H9 (cell line): ENCODE results near the gene LY6G6F. TPM values are rescaled to one million over a fixed set of nuclear protein-coding genes. Genes with fewer than 3 reads are reported as not detected.

Source experiments
- DNase-seq: peaks from one replicate; pipeline ENCODE4 v3.0.0-alpha.2; 2017
- H2AFZ ChIP-seq: one replicate; pipeline ENCODE4 v1.6.1; 2013; ENCODE audit warnings: mild to moderate bottlenecking, low read length, control low read depth, moderate library complexity
- H2AK5ac ChIP-seq: 2 replicates; pipeline ENCODE4 v1.6.1; 2013; ENCODE audit warnings: low read length, control low read depth, mixed read lengths; ENCODE audit not compliant: insufficient read length
- H2BK120ac ChIP-seq: one replicate; pipeline ENCODE4 v1.6.1; 2013; ENCODE audit warnings: low read depth, mild to moderate bottlenecking, low read length, control low read depth, inconsistent platforms; ENCODE audit not compliant: poor library complexity, severe bottlenecking
- H2BK12ac ChIP-seq: 2 replicates; pipeline ENCODE4 v1.6.1; 2013; ENCODE audit warnings: low read length, control low read depth, mixed read lengths, low read depth; ENCODE audit not compliant: insufficient read length
- H2BK15ac ChIP-seq: 2 replicates; pipeline ENCODE4 v1.6.1; 2013; ENCODE audit warnings: low read depth, low read length, control low read depth
- H2BK20ac ChIP-seq: one replicate; pipeline ENCODE4 v1.6.1; 2013; ENCODE audit warnings: low read depth, mild to moderate bottlenecking, low read length, control low read depth, inconsistent platforms; ENCODE audit not compliant: poor library complexity, severe bottlenecking
- H2BK5ac ChIP-seq: 2 replicates; pipeline ENCODE4 v1.6.1; 2013; ENCODE audit warnings: low read length, control low read depth, mixed read lengths; ENCODE audit not compliant: insufficient read length
- H3K14ac ChIP-seq: 2 replicates; pipeline ENCODE4 v1.6.1; 2013; ENCODE audit warnings: low read length, control low read depth; ENCODE audit not compliant: insufficient read depth
- H3K18ac ChIP-seq: 2 replicates; pipeline ENCODE4 v1.6.1; 2013; ENCODE audit warnings: low read depth, mild to moderate bottlenecking, mixed read lengths, low read length, control low read depth; ENCODE audit not compliant: insufficient read length
- H3K23ac ChIP-seq: 2 replicates; pipeline ENCODE4 v1.6.1; 2013; ENCODE audit warnings: low read length, control low read depth, mixed read lengths, low read depth; ENCODE audit not compliant: insufficient read length
- H3K23me2 ChIP-seq: 2 replicates; pipeline ENCODE4 v1.6.1; 2013; ENCODE audit warnings: low read depth, mild to moderate bottlenecking, mixed read lengths, low read length, control low read depth; ENCODE audit not compliant: insufficient read length, poor library complexity, severe bottlenecking
- H3K27ac ChIP-seq: 2 replicates; pipeline ENCODE4 v1.5.1; 2013; ENCODE audit warnings: low read length, control low read depth, mixed read lengths, low read depth; ENCODE audit not compliant: insufficient read length
- H3K27me3 ChIP-seq: 2 replicates; pipeline ENCODE4 v1.6.1; 2013; ENCODE audit warnings: low read length, control low read depth, inconsistent platforms; ENCODE audit not compliant: insufficient read depth
- H3K4ac ChIP-seq: 2 replicates; pipeline ENCODE4 v1.6.1; 2013; ENCODE audit warnings: low read depth, mild to moderate bottlenecking, control low read depth, inconsistent platforms, low read length, moderate library complexity
- H3K4me1 ChIP-seq: 2 replicates; pipeline ENCODE4 v1.6.1; 2013; ENCODE audit warnings: low read length, control low read depth, inconsistent platforms; ENCODE audit not compliant: insufficient read depth
- H3K4me2 ChIP-seq: 2 replicates; pipeline ENCODE4 v1.6.1; 2013; ENCODE audit warnings: low read length, control low read depth, mixed read lengths; ENCODE audit not compliant: insufficient read length, insufficient read depth
- H3K56ac ChIP-seq: 2 replicates; pipeline ENCODE4 v1.6.1; 2013; ENCODE audit warnings: low read depth, mild to moderate bottlenecking, mixed read lengths, low read length, control low read depth; ENCODE audit not compliant: insufficient read length
- H3K79me1 ChIP-seq: 2 replicates; pipeline ENCODE4 v1.6.1; 2013; ENCODE audit warnings: low read depth, mild to moderate bottlenecking, moderate library complexity, low read length, control low read depth, inconsistent platforms; ENCODE audit not compliant: insufficient read depth, poor library complexity, severe bottlenecking
- H3K79me2 ChIP-seq: 2 replicates; pipeline ENCODE4 v1.6.1; 2013; ENCODE audit warnings: low read length, control low read depth, inconsistent platforms; ENCODE audit not compliant: insufficient read depth
- H3K9ac ChIP-seq: 2 replicates; pipeline ENCODE4 v1.6.1; 2013; ENCODE audit warnings: low read length, control low read depth, mixed read lengths; ENCODE audit not compliant: insufficient read length; ENCODE audit errors: extremely low read depth
- H3K9me3 ChIP-seq: one replicate; pipeline ENCODE4 v1.6.1; 2013; ENCODE audit warnings: low read depth, low read length, inconsistent platforms; ENCODE audit not compliant: control insufficient read depth
- H3T11ph ChIP-seq: one replicate; pipeline ENCODE4 v1.6.1; 2013; ENCODE audit warnings: mild to moderate bottlenecking, low read length, control low read depth, inconsistent platforms
- H4K20me1 ChIP-seq: one replicate; pipeline ENCODE4 v1.6.1; 2013; ENCODE audit not compliant: control insufficient read depth, insufficient read length, insufficient read depth
- H4K5ac ChIP-seq: 2 replicates; pipeline ENCODE4 v1.6.1; 2013; ENCODE audit warnings: low read depth, mild to moderate bottlenecking, mixed read lengths, low read length, control low read depth; ENCODE audit not compliant: insufficient read length
- H4K8ac ChIP-seq: replicated peaks from 2 replicates; pipeline ENCODE4 v1.6.1; 2013; ENCODE audit warnings: low read length, control low read depth, mixed read lengths, low read depth; ENCODE audit not compliant: insufficient read length
- H4K91ac ChIP-seq: 2 replicates; pipeline ENCODE4 v1.6.1; 2013; ENCODE audit warnings: low read depth, mild to moderate bottlenecking, moderate library complexity, mixed read lengths, low read length, control low read depth; ENCODE audit not compliant: insufficient read length
- H3K27ac Mint-ChIP-seq, 3 experiments: 2 replicates in 2 of 3; 3 replicates in 1 of 3; pipeline ENCODE4 v1.8.0; 2020 to 2021; ENCODE audit warnings: mixed read lengths in 3 of 3, mild to moderate bottlenecking in 1 of 3, moderate library complexity in 1 of 3
- H3K27me3 Mint-ChIP-seq: 2 replicates; pipeline ENCODE4 v1.8.0; 2021; ENCODE audit warnings: low read depth, mild to moderate bottlenecking, moderate library complexity, mixed read lengths
- H3K36me3 Mint-ChIP-seq, 3 experiments: 2 replicates in 2 of 3; 3 replicates in 1 of 3; pipeline ENCODE4 v1.8.0; 2020 to 2021; ENCODE audit warnings: low read depth in 3 of 3, mixed read lengths in 3 of 3; ENCODE audit not compliant: insufficient read depth in 1 of 3
- H3K4me1 Mint-ChIP-seq, 2 experiments: 2 replicates each; pipeline ENCODE4 v1.8.0; 2020; ENCODE audit warnings: mixed read lengths in 2 of 2
- H3K4me3 Mint-ChIP-seq, 2 experiments: 2 replicates in 1 of 2; 3 replicates in 1 of 2; pipeline ENCODE4 v1.8.0; 2020 to 2021; ENCODE audit warnings: mild to moderate bottlenecking in 2 of 2, mixed read lengths in 2 of 2, moderate library complexity in 1 of 2
- H3K9me3 Mint-ChIP-seq, 2 experiments: 2 replicates in 1 of 2; 3 replicates in 1 of 2; pipeline ENCODE4 v1.8.0; 2020; ENCODE audit warnings: mild to moderate bottlenecking in 2 of 2, mixed read lengths in 2 of 2, moderate library complexity in 1 of 2
- WGBS: extraction: QIAGEN DNeasy Blood & Tissue Kit; methylation state at CpG from one replicate; pipeline ENCODE4 v1.1.7; 2013; ENCODE audit warnings: missing lambda C conversion rate, low lambda C conversion rate, mixed read lengths; ENCODE audit not compliant: insufficient read length; ENCODE audit errors: extremely low coverage; 5-methylcytosine and 5-hydroxymethylcytosine counted together
- total RNA-seq: library from RNA; stranded (reverse); gene quantifications from 2 replicates; pipeline ENCODE4 v1.2.1, GENCODE V29; 2021
- TF ChIP-seq, protein P1 (sequence below): fragments of 200-600 bp; sonication (generic); conservative IDR thresholded peaks from 3 replicates; pipeline ENCODE4 v1.8.0; 2021; ENCODE audit warnings: antibody characterized with exemption, mild to moderate bottlenecking

Gene LY6G6F
- total RNA-seq, 1 experiment from 2014 or later: not detected

- no peak overlapping the region for H3T11ph ChIP-seq
- H2AFZ ChIP-seq: no peak overlapping the region
- H4K20me1 ChIP-seq: no peaks in the 10 kb centered on the region
- peaks cover 8% of the 10 kb centered on the region for H3K4me1 ChIP-seq
- peaks cover 35 to 38% of the 10 kb centered on the region in 2 experiments for H3K4me1 Mint-ChIP-seq
- no peak overlapping the region for H3K56ac ChIP-seq
- WGBS: no CpG with 5 or more reads among the region's 3 CpGs
- no peak overlapping the region for H3K14ac ChIP-seq
- H3K27me3 ChIP-seq: no peaks in the 10 kb centered on the region
- no peak overlapping the region for H4K8ac ChIP-seq
- no peak overlapping the region for H3K4me2 ChIP-seq
- H3K27me3 Mint-ChIP-seq: no peaks in the 10 kb centered on the region
- no peak overlapping the region for H3K27ac ChIP-seq
- H3K23ac ChIP-seq: no peak overlapping the region
- no peak overlapping the region for H3K4ac ChIP-seq
- no peak overlapping the region for H2BK12ac ChIP-seq
- peaks cover 40 to 60% (median 53%) of the 10 kb centered on the region in 3 experiments for H3K36me3 Mint-ChIP-seq
- H2BK15ac ChIP-seq: no peak overlapping the region
- DNase-seq: no peak
- no peak overlapping the region for H3K27ac Mint-ChIP-seq
- no peak overlapping the region for H2BK20ac ChIP-seq
- H3K18ac ChIP-seq: no peak overlapping the region
- H3K79me2 ChIP-seq: peaks cover 6% of the 10 kb centered on the region; the same call in 1 of the 2 replicates
- no peak overlapping the region for H2BK5ac ChIP-seq
- no peak overlapping the region for H4K91ac ChIP-seq
- H3K9me3 ChIP-seq: no peaks in the 10 kb centered on the region
- peaks cover 30% of the 10 kb centered on the region for H3K23me2 ChIP-seq
- no peak overlapping the region for H4K5ac ChIP-seq
- H2AK5ac ChIP-seq: no peak overlapping the region
- no peaks in the 10 kb centered on the region for H3K79me1 ChIP-seq
- H3K4me3 Mint-ChIP-seq: no peak overlapping the region; a peak in 1 of 5 replicates
- H2BK120ac ChIP-seq: no peak overlapping the region
- no peaks in the 10 kb centered on the region; a peak in 2 of 5 replicates for H3K9me3 Mint-ChIP-seq
- TF ChIP-seq, protein P1, sequence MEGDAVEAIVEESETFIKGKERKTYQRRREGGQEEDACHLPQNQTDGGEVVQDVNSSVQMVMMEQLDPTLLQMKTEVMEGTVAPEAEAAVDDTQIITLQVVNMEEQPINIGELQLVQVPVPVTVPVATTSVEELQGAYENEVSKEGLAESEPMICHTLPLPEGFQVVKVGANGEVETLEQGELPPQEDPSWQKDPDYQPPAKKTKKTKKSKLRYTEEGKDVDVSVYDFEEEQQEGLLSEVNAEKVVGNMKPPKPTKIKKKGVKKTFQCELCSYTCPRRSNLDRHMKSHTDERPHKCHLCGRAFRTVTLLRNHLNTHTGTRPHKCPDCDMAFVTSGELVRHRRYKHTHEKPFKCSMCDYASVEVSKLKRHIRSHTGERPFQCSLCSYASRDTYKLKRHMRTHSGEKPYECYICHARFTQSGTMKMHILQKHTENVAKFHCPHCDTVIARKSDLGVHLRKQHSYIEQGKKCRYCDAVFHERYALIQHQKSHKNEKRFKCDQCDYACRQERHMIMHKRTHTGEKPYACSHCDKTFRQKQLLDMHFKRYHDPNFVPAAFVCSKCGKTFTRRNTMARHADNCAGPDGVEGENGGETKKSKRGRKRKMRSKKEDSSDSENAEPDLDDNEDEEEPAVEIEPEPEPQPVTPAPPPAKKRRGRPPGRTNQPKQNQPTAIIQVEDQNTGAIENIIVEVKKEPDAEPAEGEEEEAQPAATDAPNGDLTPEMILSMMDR: no peak
- H3K9ac ChIP-seq: no peak overlapping the region
Measured at GRCh38 chr6:31732029-31732428, 25.4 kb downstream of the LY6G6F start.
